H9 (cell line): ENCODE data around the gene EDARADD. TPM values are rescaled to one million over a fixed set of nuclear protein-coding genes. Genes with fewer than 3 reads are reported as not detected.

ENCODE experiments used
- DNase-seq: peaks from one replicate; pipeline ENCODE4 v3.0.0-alpha.2; 2017
- H2AFZ ChIP-seq: one replicate; pipeline ENCODE4 v1.6.1; 2013; ENCODE audit warnings: mild to moderate bottlenecking, low read length, control low read depth, moderate library complexity
- H2AK5ac ChIP-seq: 2 replicates; pipeline ENCODE4 v1.6.1; 2013; ENCODE audit warnings: low read length, control low read depth, mixed read lengths; ENCODE audit not compliant: insufficient read length
- H2BK120ac ChIP-seq: one replicate; pipeline ENCODE4 v1.6.1; 2013; ENCODE audit warnings: low read depth, mild to moderate bottlenecking, low read length, control low read depth, inconsistent platforms; ENCODE audit not compliant: poor library complexity, severe bottlenecking
- H2BK12ac ChIP-seq: 2 replicates; pipeline ENCODE4 v1.6.1; 2013; ENCODE audit warnings: low read length, control low read depth, mixed read lengths, low read depth; ENCODE audit not compliant: insufficient read length
- H2BK15ac ChIP-seq: 2 replicates; pipeline ENCODE4 v1.6.1; 2013; ENCODE audit warnings: low read depth, low read length, control low read depth
- H2BK20ac ChIP-seq: one replicate; pipeline ENCODE4 v1.6.1; 2013; ENCODE audit warnings: low read depth, mild to moderate bottlenecking, low read length, control low read depth, inconsistent platforms; ENCODE audit not compliant: poor library complexity, severe bottlenecking
- H2BK5ac ChIP-seq: 2 replicates; pipeline ENCODE4 v1.6.1; 2013; ENCODE audit warnings: low read length, control low read depth, mixed read lengths; ENCODE audit not compliant: insufficient read length
- H3K14ac ChIP-seq: 2 replicates; pipeline ENCODE4 v1.6.1; 2013; ENCODE audit warnings: low read length, control low read depth; ENCODE audit not compliant: insufficient read depth
- H3K18ac ChIP-seq: 2 replicates; pipeline ENCODE4 v1.6.1; 2013; ENCODE audit warnings: low read depth, mild to moderate bottlenecking, mixed read lengths, low read length, control low read depth; ENCODE audit not compliant: insufficient read length
- H3K23ac ChIP-seq: 2 replicates; pipeline ENCODE4 v1.6.1; 2013; ENCODE audit warnings: low read length, control low read depth, mixed read lengths, low read depth; ENCODE audit not compliant: insufficient read length
- H3K23me2 ChIP-seq: 2 replicates; pipeline ENCODE4 v1.6.1; 2013; ENCODE audit warnings: low read depth, mild to moderate bottlenecking, mixed read lengths, low read length, control low read depth; ENCODE audit not compliant: insufficient read length, poor library complexity, severe bottlenecking
- H3K27ac ChIP-seq: 2 replicates; pipeline ENCODE4 v1.5.1; 2013; ENCODE audit warnings: low read length, control low read depth, mixed read lengths, low read depth; ENCODE audit not compliant: insufficient read length
- H3K27me3 ChIP-seq: 2 replicates; pipeline ENCODE4 v1.6.1; 2013; ENCODE audit warnings: low read length, control low read depth, inconsistent platforms; ENCODE audit not compliant: insufficient read depth
- H3K4ac ChIP-seq: 2 replicates; pipeline ENCODE4 v1.6.1; 2013; ENCODE audit warnings: low read depth, mild to moderate bottlenecking, control low read depth, inconsistent platforms, low read length, moderate library complexity
- H3K4me1 ChIP-seq: 2 replicates; pipeline ENCODE4 v1.6.1; 2013; ENCODE audit warnings: low read length, control low read depth, inconsistent platforms; ENCODE audit not compliant: insufficient read depth
- H3K4me2 ChIP-seq: 2 replicates; pipeline ENCODE4 v1.6.1; 2013; ENCODE audit warnings: low read length, control low read depth, mixed read lengths; ENCODE audit not compliant: insufficient read length, insufficient read depth
- H3K56ac ChIP-seq: 2 replicates; pipeline ENCODE4 v1.6.1; 2013; ENCODE audit warnings: low read depth, mild to moderate bottlenecking, mixed read lengths, low read length, control low read depth; ENCODE audit not compliant: insufficient read length
- H3K79me1 ChIP-seq: 2 replicates; pipeline ENCODE4 v1.6.1; 2013; ENCODE audit warnings: low read depth, mild to moderate bottlenecking, moderate library complexity, low read length, control low read depth, inconsistent platforms; ENCODE audit not compliant: insufficient read depth, poor library complexity, severe bottlenecking
- H3K79me2 ChIP-seq: 2 replicates; pipeline ENCODE4 v1.6.1; 2013; ENCODE audit warnings: low read length, control low read depth, inconsistent platforms; ENCODE audit not compliant: insufficient read depth
- H3K9ac ChIP-seq: 2 replicates; pipeline ENCODE4 v1.6.1; 2013; ENCODE audit warnings: low read length, control low read depth, mixed read lengths; ENCODE audit not compliant: insufficient read length; ENCODE audit errors: extremely low read depth
- H3K9me3 ChIP-seq: one replicate; pipeline ENCODE4 v1.6.1; 2013; ENCODE audit warnings: low read depth, low read length, inconsistent platforms; ENCODE audit not compliant: control insufficient read depth
- H3T11ph ChIP-seq: one replicate; pipeline ENCODE4 v1.6.1; 2013; ENCODE audit warnings: mild to moderate bottlenecking, low read length, control low read depth, inconsistent platforms
- H4K20me1 ChIP-seq: one replicate; pipeline ENCODE4 v1.6.1; 2013; ENCODE audit not compliant: control insufficient read depth, insufficient read length, insufficient read depth
- H4K5ac ChIP-seq: 2 replicates; pipeline ENCODE4 v1.6.1; 2013; ENCODE audit warnings: low read depth, mild to moderate bottlenecking, mixed read lengths, low read length, control low read depth; ENCODE audit not compliant: insufficient read length
- H4K8ac ChIP-seq: replicated peaks from 2 replicates; pipeline ENCODE4 v1.6.1; 2013; ENCODE audit warnings: low read length, control low read depth, mixed read lengths, low read depth; ENCODE audit not compliant: insufficient read length
- H4K91ac ChIP-seq: 2 replicates; pipeline ENCODE4 v1.6.1; 2013; ENCODE audit warnings: low read depth, mild to moderate bottlenecking, moderate library complexity, mixed read lengths, low read length, control low read depth; ENCODE audit not compliant: insufficient read length
- H3K27ac Mint-ChIP-seq, 3 experiments: 2 replicates in 2 of 3; 3 replicates in 1 of 3; pipeline ENCODE4 v1.8.0; 2020 to 2021; ENCODE audit warnings: mixed read lengths in 3 of 3, mild to moderate bottlenecking in 1 of 3, moderate library complexity in 1 of 3
- H3K27me3 Mint-ChIP-seq: 2 replicates; pipeline ENCODE4 v1.8.0; 2021; ENCODE audit warnings: low read depth, mild to moderate bottlenecking, moderate library complexity, mixed read lengths
- H3K36me3 Mint-ChIP-seq, 3 experiments: 2 replicates in 2 of 3; 3 replicates in 1 of 3; pipeline ENCODE4 v1.8.0; 2020 to 2021; ENCODE audit warnings: low read depth in 3 of 3, mixed read lengths in 3 of 3; ENCODE audit not compliant: insufficient read depth in 1 of 3
- H3K4me1 Mint-ChIP-seq, 2 experiments: 2 replicates each; pipeline ENCODE4 v1.8.0; 2020; ENCODE audit warnings: mixed read lengths in 2 of 2
- H3K4me3 Mint-ChIP-seq, 2 experiments: 2 replicates in 1 of 2; 3 replicates in 1 of 2; pipeline ENCODE4 v1.8.0; 2020 to 2021; ENCODE audit warnings: mild to moderate bottlenecking in 2 of 2, mixed read lengths in 2 of 2, moderate library complexity in 1 of 2
- H3K9me3 Mint-ChIP-seq, 2 experiments: 2 replicates in 1 of 2; 3 replicates in 1 of 2; pipeline ENCODE4 v1.8.0; 2020; ENCODE audit warnings: mild to moderate bottlenecking in 2 of 2, mixed read lengths in 2 of 2, moderate library complexity in 1 of 2
- CTCF ChIP-seq: fragments of 200-600 bp; sonication (generic); conservative IDR thresholded peaks from 3 replicates; pipeline ENCODE4 v1.8.0; 2021; ENCODE audit warnings: antibody characterized with exemption, mild to moderate bottlenecking
- WGBS: extraction: QIAGEN DNeasy Blood & Tissue Kit; methylation state at CpG from one replicate; pipeline ENCODE4 v1.1.7; 2013; ENCODE audit warnings: missing lambda C conversion rate, low lambda C conversion rate, mixed read lengths; ENCODE audit not compliant: insufficient read length; ENCODE audit errors: extremely low coverage; 5-methylcytosine and 5-hydroxymethylcytosine counted together
- total RNA-seq: library from RNA; stranded (reverse); gene quantifications from 2 replicates; pipeline ENCODE4 v1.2.1, GENCODE V29; 2021

EDARADD gene
- total RNA-seq, 1 experiment from 2014 or later = 3.8 TPM

- WGBS = no CpG with 5 or more reads among the region's 3 CpGs
- no peak overlapping the region for H2AFZ ChIP-seq
- no peaks in the 10 kb centered on the region for H3K9me3 Mint-ChIP-seq
- H2BK15ac ChIP-seq = no peak overlapping the region
- peaks cover 18% of the 10 kb centered on the region for H3K27me3 Mint-ChIP-seq
- no peak for TF ChIP-seq CTCF
- peaks cover 13% of the 10 kb centered on the region for H3K23me2 ChIP-seq
- no peak overlapping the region for H3K56ac ChIP-seq
- no peak overlapping the region for H3K27ac ChIP-seq
- H3K4me1 ChIP-seq = no peaks in the 10 kb centered on the region
- no peaks in the 10 kb centered on the region for H3K79me1 ChIP-seq
- H2BK5ac ChIP-seq = no peak overlapping the region
- no peak overlapping the region for H4K91ac ChIP-seq
- H3K9ac ChIP-seq = no peak overlapping the region
- no peak overlapping the region for H2AK5ac ChIP-seq
- no peak overlapping the region for H3K18ac ChIP-seq
- no peaks in the 10 kb centered on the region for H3K79me2 ChIP-seq
- no peak overlapping the region for H3K4me2 ChIP-seq
- no peak overlapping the region for H2BK120ac ChIP-seq
- H3K27ac Mint-ChIP-seq = no peak overlapping the region
- H3K4me1 Mint-ChIP-seq = peaks cover 5 to 10% of the 10 kb centered on the region in 2 experiments
- no peaks in the 10 kb centered on the region for H3K9me3 ChIP-seq
- no peak overlapping the region for H4K8ac ChIP-seq
- H3K27me3 ChIP-seq = no peaks in the 10 kb centered on the region
- H2BK12ac ChIP-seq = no peak overlapping the region
- H3T11ph ChIP-seq = no peak overlapping the region
- no peak overlapping the region for H3K4ac ChIP-seq
- no peaks in the 10 kb centered on the region for H4K20me1 ChIP-seq
- no peak overlapping the region for H4K5ac ChIP-seq
- peaks cover 0 to 4% (median 0%) of the 10 kb centered on the region in 3 experiments; a peak in 1 of 7 replicates for H3K36me3 Mint-ChIP-seq
- no peak overlapping the region for H3K14ac ChIP-seq
- DNase-seq = no peak
- H3K4me3 Mint-ChIP-seq = no peak overlapping the region
- H2BK20ac ChIP-seq = no peak overlapping the region
- no peak overlapping the region for H3K23ac ChIP-seq
These were observed 132.0 kb downstream of the EDARADD start for GRCh38 chr1:236526079-236526478.
